Measurements from ENCODE around the gene ANKDD1A.
A peak's percentile ranks its signal among the peaks of the same experiment; 100 is the strongest.

ANKDD1A gene

DNA sequence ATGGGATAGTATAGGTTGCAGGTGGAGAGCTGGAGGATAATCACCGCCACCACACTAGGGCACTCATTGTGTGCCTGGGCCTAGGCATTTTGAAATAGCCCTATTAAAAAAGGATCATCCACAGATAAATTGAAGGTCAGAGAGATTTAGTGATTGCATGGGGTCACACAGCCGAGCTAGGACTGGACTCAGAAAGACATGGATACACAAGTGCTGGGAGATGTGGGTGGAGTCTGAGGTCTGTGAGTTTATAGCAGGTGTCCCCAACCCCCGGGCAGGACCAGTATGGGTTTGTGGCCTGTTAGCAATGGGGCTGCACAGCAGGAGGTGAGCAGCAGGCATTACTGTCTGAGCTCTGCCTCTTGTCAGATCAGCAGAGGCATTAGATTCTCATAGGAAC, 5.3 kb upstream of the ANKDD1A start:
- Histone ChIP-seq H3K4me3 (ENCODE audit: low read depth, low read length) (no peak overlapping the region), H3K9ac (ENCODE audit: low read length) (no peak overlapping the region), H3K27ac (ENCODE audit: low read depth, low read length) (no peak overlapping the region), H3K9me3 (ENCODE audit: control insufficient read depth, insufficient read depth, low read depth, low read length) (peaks cover 24% of the 10 kb centered on the region), H3K36me3 (ENCODE audit: control insufficient read depth, insufficient read depth, low read length) (no peaks in the 10 kb centered on the region), H3K4me1 (ENCODE audit: control insufficient read depth, insufficient read depth, low read length) (peaks cover 14% of the 10 kb centered on the region), H3K27me3 (ENCODE audit: control insufficient read depth, insufficient read depth, low read length) (peaks cover 15% of the 10 kb centered on the region)

DNA sequence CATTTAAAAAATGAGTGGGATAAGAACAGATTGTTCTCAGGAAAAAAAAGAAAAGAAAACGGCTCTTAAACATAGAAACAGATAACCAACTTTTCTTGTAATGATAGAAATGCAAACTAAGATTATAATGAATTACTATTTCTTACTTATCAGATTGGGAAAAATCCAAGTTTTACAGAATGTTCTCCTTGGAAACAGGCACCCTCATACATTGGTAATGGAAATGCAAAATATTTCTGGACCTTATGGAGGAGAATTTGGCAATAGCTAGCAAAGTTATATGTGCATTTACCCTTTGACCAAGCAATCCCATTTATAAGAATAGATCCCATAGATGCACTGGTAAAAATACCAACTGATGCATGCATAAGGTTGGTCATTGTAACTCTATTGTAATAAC, 3.7 kb upstream of the ANKDD1A start:
- H3K4me1 ChIP-seq (ENCODE audit: control insufficient read depth, insufficient read depth, low read length), result peaks cover 19% of the 10 kb centered on the region
- no peak overlapping the region for H3K9ac ChIP-seq (ENCODE audit: low read length)
- peaks cover 29% of the 10 kb centered on the region for H3K27me3 ChIP-seq (ENCODE audit: control insufficient read depth, insufficient read depth, low read length)
- H3K27ac ChIP-seq (ENCODE audit: low read depth, low read length), result no peak overlapping the region
- H3K36me3 ChIP-seq (ENCODE audit: control insufficient read depth, insufficient read depth, low read length), result no peaks in the 10 kb centered on the region
- peaks cover 18% of the 10 kb centered on the region for H3K9me3 ChIP-seq (ENCODE audit: control insufficient read depth, insufficient read depth, low read depth, low read length)
- no peak overlapping the region for H3K4me3 ChIP-seq (ENCODE audit: low read depth, low read length)

DNA sequence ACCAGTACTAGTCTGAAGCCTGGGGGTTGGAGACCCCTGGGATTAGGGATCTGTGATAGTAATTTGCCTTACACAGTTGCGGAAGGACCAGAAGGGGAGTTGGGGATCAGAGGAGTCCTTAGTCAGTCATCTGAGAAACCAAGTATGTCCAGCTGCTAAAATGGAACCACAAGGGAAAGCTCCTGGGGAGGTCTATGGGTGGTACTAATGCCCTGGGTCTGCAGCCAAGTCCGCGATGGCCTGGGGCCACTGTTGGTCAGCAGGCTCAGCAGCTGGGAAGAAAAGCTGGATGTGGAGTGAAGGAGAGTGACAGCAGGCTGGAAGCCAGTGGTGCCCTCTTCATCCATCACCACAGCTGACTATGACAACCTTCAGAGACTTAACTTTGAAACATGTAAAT, 2.2 kb upstream of the ANKDD1A start:
- Histone ChIP-seq H3K4me3 (ENCODE audit: low read depth, low read length) (no peak overlapping the region), H3K4me1 (ENCODE audit: control insufficient read depth, insufficient read depth, low read length) (peaks cover 11% of the 10 kb centered on the region), H3K9ac (ENCODE audit: low read length) (no peak overlapping the region), H3K27ac (ENCODE audit: low read depth, low read length) (no peak overlapping the region), H3K9me3 (ENCODE audit: control insufficient read depth, insufficient read depth, low read depth, low read length) (peaks cover 18% of the 10 kb centered on the region), H3K27me3 (ENCODE audit: control insufficient read depth, insufficient read depth, low read length) (peaks cover 33% of the 10 kb centered on the region), H3K36me3 (ENCODE audit: control insufficient read depth, insufficient read depth, low read length) (no peaks in the 10 kb centered on the region)

DNA sequence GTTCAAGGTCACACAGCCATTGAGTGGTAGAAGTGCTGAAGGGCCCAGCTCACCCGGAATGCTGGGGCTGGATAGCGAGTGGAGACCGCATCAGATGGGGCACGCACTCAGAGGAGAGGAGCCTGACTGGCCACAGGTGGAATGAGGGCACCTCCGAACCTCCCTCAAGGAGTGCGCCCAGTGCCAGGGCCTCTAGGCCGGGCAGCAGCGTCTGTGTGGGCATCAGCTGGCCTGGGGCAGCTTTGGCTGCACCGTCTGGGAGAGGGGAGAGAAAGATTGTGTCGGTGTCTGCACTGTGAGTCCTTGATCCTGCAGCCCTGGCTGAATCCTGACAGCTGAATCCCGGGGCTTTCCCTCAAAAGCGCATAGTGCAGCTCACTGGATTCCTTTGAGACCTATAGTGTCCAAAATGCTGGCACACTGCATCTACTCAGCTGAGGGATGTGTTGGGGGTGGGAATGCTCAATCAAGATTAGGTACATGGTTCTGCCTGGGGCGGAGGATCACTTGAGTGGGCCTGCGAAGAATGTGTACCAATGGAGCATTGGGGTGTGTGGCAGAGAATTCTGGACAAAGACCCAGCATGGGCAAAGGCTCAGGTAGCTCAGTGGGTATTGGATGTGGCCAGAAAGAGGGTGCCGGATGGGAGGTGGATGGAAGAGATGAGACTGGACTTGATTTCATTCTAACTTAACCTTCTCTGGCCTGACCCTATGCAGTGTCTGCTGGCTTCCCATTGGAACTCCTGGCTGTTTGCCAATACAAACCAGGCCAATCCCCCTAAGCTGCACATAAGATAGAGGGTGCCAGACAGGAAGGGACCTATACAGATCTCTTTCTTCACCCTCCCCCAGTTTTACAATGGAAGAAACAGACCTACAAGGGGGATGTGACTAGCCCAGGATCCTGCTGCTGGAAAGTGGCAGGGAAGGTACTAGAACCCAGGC, 950 bp downstream of the ANKDD1A start:
- H3K36me3 ChIP-seq (ENCODE audit: control insufficient read depth, insufficient read depth, low read length), result no peaks in the 10 kb centered on the region
- H3K9ac ChIP-seq (ENCODE audit: low read length), result no peak overlapping the region
- H3K4me1 ChIP-seq (ENCODE audit: control insufficient read depth, insufficient read depth, low read length), result peaks cover 23% of the 10 kb centered on the region
- H3K4me3 ChIP-seq (ENCODE audit: low read depth, low read length), result peak overlapping the region; percentile 79
- no peaks in the 10 kb centered on the region for H3K9me3 ChIP-seq (ENCODE audit: control insufficient read depth, insufficient read depth, low read depth, low read length)
- no peak overlapping the region for H3K27ac ChIP-seq (ENCODE audit: low read depth, low read length)
- H3K27me3 ChIP-seq (ENCODE audit: control insufficient read depth, insufficient read depth, low read length), result peaks cover 36% of the 10 kb centered on the region

DNA sequence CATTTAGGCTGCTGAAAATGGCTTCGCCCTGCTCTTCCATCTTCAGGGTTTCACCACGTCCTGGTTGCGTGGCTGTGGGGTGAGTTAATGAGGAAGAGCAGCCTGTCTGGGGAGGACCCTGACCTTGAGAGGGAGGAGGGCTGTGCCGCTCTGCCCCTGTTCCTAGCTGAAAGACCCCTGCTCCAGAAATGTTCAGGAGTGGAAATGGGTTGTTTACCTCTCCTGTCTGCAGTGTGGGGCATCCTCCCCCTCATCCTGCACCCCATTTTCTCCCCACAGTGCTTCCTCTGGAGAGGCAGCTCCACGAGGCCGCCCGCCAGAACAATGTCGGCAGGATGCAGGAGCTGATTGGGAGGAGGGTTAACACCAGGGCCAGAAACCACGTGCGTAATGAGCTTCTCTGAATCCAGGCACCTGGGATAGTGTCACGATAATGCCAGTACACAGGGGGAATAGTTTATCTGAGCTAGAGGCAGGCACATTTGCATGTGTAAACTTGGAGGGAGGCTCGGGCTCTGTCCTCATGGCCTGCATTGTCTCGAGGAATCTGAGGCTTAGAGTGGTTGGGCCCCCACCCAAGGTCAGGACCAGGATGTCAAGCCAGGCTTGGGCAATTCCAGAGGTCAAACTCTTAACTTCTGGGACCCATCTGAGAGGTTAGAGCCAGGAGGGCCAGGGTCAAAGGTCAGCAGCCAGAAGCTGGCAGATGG, 4.0 kb downstream of the ANKDD1A start:
- H3K4me1 ChIP-seq (ENCODE audit: control insufficient read depth, insufficient read depth, low read length), result peaks cover 23% of the 10 kb centered on the region
- H3K36me3 ChIP-seq (ENCODE audit: control insufficient read depth, insufficient read depth, low read length), result no peaks in the 10 kb centered on the region
- H3K27me3 ChIP-seq (ENCODE audit: control insufficient read depth, insufficient read depth, low read length), result peaks cover 28% of the 10 kb centered on the region
- no peaks in the 10 kb centered on the region for H3K9me3 ChIP-seq (ENCODE audit: control insufficient read depth, insufficient read depth, low read depth, low read length)
- no peak overlapping the region for H3K27ac ChIP-seq (ENCODE audit: low read depth, low read length)
- no peak overlapping the region for H3K9ac ChIP-seq (ENCODE audit: low read length)
- H3K4me3 ChIP-seq (ENCODE audit: low read depth, low read length), result no peak overlapping the region

DNA sequence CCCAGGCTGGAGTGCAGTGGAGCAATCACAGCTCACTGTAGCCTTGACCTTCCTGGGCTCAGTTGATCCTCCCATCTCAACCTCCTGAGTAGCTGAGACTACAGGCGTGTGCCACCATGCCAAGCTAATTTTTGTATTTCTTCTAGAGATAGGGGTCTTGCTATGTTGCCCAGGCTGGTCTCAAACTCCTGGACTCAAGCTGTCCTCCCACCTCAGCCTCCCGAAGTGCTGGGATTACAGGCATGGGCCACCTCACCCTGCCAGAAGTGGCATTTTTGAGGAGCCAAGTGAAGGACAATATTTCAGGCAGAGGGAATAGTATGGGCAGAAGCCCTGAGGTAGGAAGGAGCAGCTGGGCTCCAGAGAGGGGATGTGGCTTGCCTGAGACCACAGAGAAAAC, 4.7 kb downstream of the ANKDD1A start:
- peaks cover 17% of the 10 kb centered on the region for H3K4me1 ChIP-seq (ENCODE audit: control insufficient read depth, insufficient read depth, low read length)
- peaks cover 21% of the 10 kb centered on the region for H3K27me3 ChIP-seq (ENCODE audit: control insufficient read depth, insufficient read depth, low read length)
- H3K4me3 ChIP-seq (ENCODE audit: low read depth, low read length), result no peak overlapping the region
- H3K9ac ChIP-seq (ENCODE audit: low read length), result no peak overlapping the region
- no peak overlapping the region for H3K27ac ChIP-seq (ENCODE audit: low read depth, low read length)
- H3K36me3 ChIP-seq (ENCODE audit: control insufficient read depth, insufficient read depth, low read length), result no peaks in the 10 kb centered on the region
- H3K9me3 ChIP-seq (ENCODE audit: control insufficient read depth, insufficient read depth, low read depth, low read length), result no peaks in the 10 kb centered on the region

DNA sequence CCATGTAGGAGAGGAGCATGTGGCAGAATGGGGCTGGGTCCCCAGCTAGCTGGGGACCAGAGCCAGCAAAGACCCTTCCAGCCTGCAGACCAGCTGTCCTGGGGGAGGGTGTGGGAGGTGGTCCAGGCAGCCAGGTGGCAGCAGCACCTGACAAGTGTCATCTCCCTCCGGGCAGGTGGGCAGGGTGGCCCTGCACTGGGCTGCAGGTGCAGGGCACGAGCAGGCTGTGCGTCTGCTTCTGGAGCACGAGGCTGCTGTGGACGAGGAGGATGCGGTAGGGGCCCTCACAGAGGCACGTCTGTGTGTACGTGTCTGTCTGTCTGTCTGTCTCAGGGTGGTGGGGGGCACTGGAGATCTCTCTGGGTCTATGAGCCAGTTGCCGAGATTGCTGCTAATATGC, 5.5 kb downstream of the ANKDD1A start:
- no peak overlapping the region for H3K4me3 ChIP-seq (ENCODE audit: low read depth, low read length)
- H3K36me3 ChIP-seq (ENCODE audit: control insufficient read depth, insufficient read depth, low read length), result no peaks in the 10 kb centered on the region
- no peaks in the 10 kb centered on the region for H3K9me3 ChIP-seq (ENCODE audit: control insufficient read depth, insufficient read depth, low read depth, low read length)
- H3K27me3 ChIP-seq (ENCODE audit: control insufficient read depth, insufficient read depth, low read length), result peaks cover 15% of the 10 kb centered on the region
- no peak overlapping the region for H3K27ac ChIP-seq (ENCODE audit: low read depth, low read length)
- peaks cover 14% of the 10 kb centered on the region for H3K4me1 ChIP-seq (ENCODE audit: control insufficient read depth, insufficient read depth, low read length)
- no peak overlapping the region for H3K9ac ChIP-seq (ENCODE audit: low read length)

DNA sequence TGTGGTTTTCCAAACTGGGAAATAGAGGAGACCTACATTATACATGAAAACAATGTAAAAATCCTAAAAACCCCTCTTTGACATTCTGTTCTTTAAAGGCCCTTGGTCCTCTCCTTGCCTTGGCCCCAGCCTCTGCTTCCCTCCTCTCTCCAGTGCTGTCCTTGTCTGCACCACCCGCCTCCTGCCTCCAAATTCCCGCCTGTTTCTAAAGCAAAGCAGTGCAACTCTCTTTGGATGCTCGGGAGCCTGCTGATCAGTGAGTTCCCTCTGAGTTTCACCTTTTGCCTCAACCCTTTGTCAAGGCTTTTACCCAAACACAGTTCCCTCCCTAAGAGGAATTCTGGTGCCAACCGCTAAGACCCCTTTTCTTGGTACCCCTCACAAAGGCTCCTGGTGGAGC, 8.0 kb downstream of the ANKDD1A start:
- H3K4me3 ChIP-seq (ENCODE audit: low read depth, low read length), result no peak overlapping the region
- peaks cover 12% of the 10 kb centered on the region for H3K4me1 ChIP-seq (ENCODE audit: control insufficient read depth, insufficient read depth, low read length)
- 0 out of 2 replicates have a peak, but pooled peaks cover 2% of the 10 kb centered on the region for H3K27me3 ChIP-seq (ENCODE audit: control insufficient read depth, insufficient read depth, low read length)
- no peaks in the 10 kb centered on the region for H3K36me3 ChIP-seq (ENCODE audit: control insufficient read depth, insufficient read depth, low read length)
- no peak overlapping the region for H3K27ac ChIP-seq (ENCODE audit: low read depth, low read length)
- 0 out of 2 replicates have a peak, but pooled peaks cover 3% of the 10 kb centered on the region for H3K9me3 ChIP-seq (ENCODE audit: control insufficient read depth, insufficient read depth, low read depth, low read length)
- H3K9ac ChIP-seq (ENCODE audit: low read length), result no peak overlapping the region

DNA sequence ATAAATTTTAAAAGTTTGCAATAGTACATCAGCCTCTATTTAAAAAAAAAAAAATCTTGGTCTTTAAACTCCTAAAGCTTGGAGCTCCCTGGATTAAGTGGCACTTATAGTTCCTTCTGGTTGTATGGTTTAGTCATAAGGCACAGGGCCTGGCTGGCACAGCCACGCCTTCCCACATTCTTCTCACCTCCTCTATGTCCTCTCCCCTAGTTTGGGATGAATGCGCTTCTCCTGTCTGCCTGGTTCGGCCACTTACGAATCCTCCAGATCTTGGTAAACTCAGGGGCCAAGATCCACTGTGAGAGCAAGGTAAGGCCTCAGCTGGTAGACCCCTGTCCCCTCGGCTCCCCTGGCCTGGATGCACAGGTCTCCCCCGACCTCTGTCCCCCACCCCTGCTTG, 10.0 kb downstream of the ANKDD1A start:
- no peak overlapping the region for H3K9ac ChIP-seq (ENCODE audit: low read length)
- 0 out of 2 replicates have a peak, but pooled peaks cover 3% of the 10 kb centered on the region for H3K9me3 ChIP-seq (ENCODE audit: control insufficient read depth, insufficient read depth, low read depth, low read length)
- no peak overlapping the region for H3K4me3 ChIP-seq (ENCODE audit: low read depth, low read length)
- H3K27me3 ChIP-seq (ENCODE audit: control insufficient read depth, insufficient read depth, low read length), result no peaks in the 10 kb centered on the region
- no peak overlapping the region for H3K27ac ChIP-seq (ENCODE audit: low read depth, low read length)
- no peaks in the 10 kb centered on the region for H3K36me3 ChIP-seq (ENCODE audit: control insufficient read depth, insufficient read depth, low read length)
- H3K4me1 ChIP-seq (ENCODE audit: control insufficient read depth, insufficient read depth, low read length), result peaks cover 2% of the 10 kb centered on the region; the same call in 1 of the 2 replicates

DNA sequence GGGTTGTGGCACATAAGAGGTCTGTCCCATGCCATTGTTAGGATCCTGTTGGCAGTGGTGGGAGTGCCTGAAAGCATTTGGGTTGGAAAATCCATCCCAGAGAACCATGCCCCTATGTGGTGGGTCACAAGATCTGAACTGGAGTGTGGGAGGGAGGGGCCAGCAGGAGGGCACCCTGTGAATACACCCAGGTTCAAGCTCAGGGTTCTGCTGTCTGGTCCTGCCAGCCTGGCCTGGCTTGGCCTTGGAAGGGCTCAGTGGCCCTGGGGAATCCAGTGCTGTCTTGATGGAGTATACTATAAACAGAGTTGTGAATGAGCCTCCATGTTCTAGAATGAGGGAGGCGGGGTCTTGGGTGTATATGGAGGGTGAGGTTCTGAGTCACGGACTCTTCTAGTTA, 11.8 kb downstream of the ANKDD1A start:
- H3K27ac ChIP-seq (ENCODE audit: low read depth, low read length), result no peak overlapping the region
- no peak overlapping the region for H3K4me3 ChIP-seq (ENCODE audit: low read depth, low read length)
- H3K9ac ChIP-seq (ENCODE audit: low read length), result no peak overlapping the region
- H3K9me3 ChIP-seq (ENCODE audit: control insufficient read depth, insufficient read depth, low read depth, low read length), result 0 out of 2 replicates have a peak, but pooled peaks cover 3% of the 10 kb centered on the region
- H3K27me3 ChIP-seq (ENCODE audit: control insufficient read depth, insufficient read depth, low read length), result no peaks in the 10 kb centered on the region
- no peaks in the 10 kb centered on the region; the same call in 1 of the 2 replicates for H3K4me1 ChIP-seq (ENCODE audit: control insufficient read depth, insufficient read depth, low read length)
- H3K36me3 ChIP-seq (ENCODE audit: control insufficient read depth, insufficient read depth, low read length), result no peaks in the 10 kb centered on the region
